GM23338 (cell line): ENCODE results near the gene RP2. TPM values are rescaled to one million over a fixed set of nuclear protein-coding genes. Genes with fewer than 3 reads are reported as not detected.

Experiments
- ATAC-seq: fragments of 200-7000 bp; cut with Tn5 transposase; 3 replicates; pipeline ENCODE4 v1.9.1; 2020
- DNase-seq: peaks from one replicate; pipeline ENCODE4 v3.0.0-alpha.2; 2015; ENCODE audit warnings: low spot score
- H2AFZ ChIP-seq: fragments of 200-600 bp; sonication (generic); 2 replicates; pipeline ENCODE4 v1.8.0; 2016; ENCODE audit warnings: antibody characterized with exemption, mild to moderate bottlenecking, moderate library complexity
- H3F3A ChIP-seq: fragments of 200-600 bp; sonication (generic); replicated peaks from 2 replicates; pipeline ENCODE4 v1.8.0; 2017; ENCODE audit warnings: antibody characterized with exemption, mixed run types, low read depth
- H3K27ac ChIP-seq: fragments of 200-600 bp; sonication (generic); 2 replicates; pipeline ENCODE4 v1.6.1; 2016; ENCODE audit warnings: low read depth
- H3K27me3 ChIP-seq: fragments of 200-600 bp; sonication (generic); 2 replicates; pipeline ENCODE4 v1.8.0; 2016; ENCODE audit warnings: mild to moderate bottlenecking, mixed run types, moderate library complexity; ENCODE audit not compliant: insufficient read depth
- H3K36me3 ChIP-seq: fragments of 200-600 bp; sonication (generic); 2 replicates; pipeline ENCODE4 v1.8.0; 2016; ENCODE audit warnings: mild to moderate bottlenecking; ENCODE audit not compliant: insufficient read depth
- H3K4me1 ChIP-seq: fragments of 200-600 bp; sonication (generic); 2 replicates; pipeline ENCODE4 v1.8.0; 2016; ENCODE audit warnings: mild to moderate bottlenecking, moderate library complexity; ENCODE audit not compliant: insufficient read depth
- H3K4me2 ChIP-seq: fragments of 200-600 bp; sonication (generic); 2 replicates; pipeline ENCODE4 v1.7.1; 2017; ENCODE audit warnings: mixed run types
- H3K4me3 ChIP-seq: fragments of 200-600 bp; sonication (generic); 2 replicates; pipeline ENCODE4 v1.6.1; 2016; ENCODE audit warnings: mixed run types
- H3K79me2 ChIP-seq: fragments of 200-600 bp; sonication (generic); replicated peaks from 2 replicates; pipeline ENCODE4 v1.8.0; 2017; ENCODE audit warnings: mild to moderate bottlenecking; ENCODE audit not compliant: insufficient read depth
- H3K9me2 ChIP-seq: fragments of 200-600 bp; sonication (generic); 2 replicates; pipeline ENCODE4 v1.8.0; 2017; ENCODE audit not compliant: insufficient read depth
- H4K20me1 ChIP-seq: fragments of 200-600 bp; sonication (generic); replicated peaks from 2 replicates; pipeline ENCODE4 v1.8.0; 2017; ENCODE audit warnings: mild to moderate bottlenecking; ENCODE audit not compliant: insufficient read depth
- H3K27ac Mint-ChIP-seq: 2 replicates; pipeline ENCODE4 v1.8.0; 2020; ENCODE audit warnings: inconsistent platforms, mild to moderate bottlenecking, moderate library complexity, mixed read lengths
- H3K27me3 Mint-ChIP-seq: 3 replicates; pipeline ENCODE4 v1.8.0; 2022; ENCODE audit warnings: low read depth, mild to moderate bottlenecking, moderate library complexity, mixed read lengths, inconsistent platforms; ENCODE audit not compliant: insufficient read depth, poor library complexity
- H3K36me3 Mint-ChIP-seq: 3 replicates; pipeline ENCODE4 v1.8.0; 2021; ENCODE audit warnings: low read depth, mild to moderate bottlenecking, inconsistent platforms, moderate library complexity, mixed read lengths
- H3K4me1 Mint-ChIP-seq: 3 replicates; pipeline ENCODE4 v1.8.0; 2020; ENCODE audit warnings: mild to moderate bottlenecking, inconsistent platforms, mixed read lengths
- H3K4me3 Mint-ChIP-seq: 3 replicates; pipeline ENCODE4 v1.8.0; 2021; ENCODE audit warnings: moderate library complexity, mild to moderate bottlenecking, inconsistent platforms, mixed read lengths
- H3K9me3 Mint-ChIP-seq: 3 replicates; pipeline ENCODE4 v1.8.0; 2020; ENCODE audit warnings: moderate library complexity, mild to moderate bottlenecking, inconsistent platforms, mixed read lengths
- CREB1 ChIP-seq: fragments of 250-450 bp; sonication (Bioruptor Pico); IDR thresholded peaks from 2 replicates; pipeline ENCODE4 v1.5.0; 2020; ENCODE audit warnings: low read depth, mild to moderate bottlenecking, moderate library complexity
- ETS1 ChIP-seq: IDR thresholded peaks from 2 replicates; pipeline ENCODE4 v1.6.1; 2016; ENCODE audit warnings: antibody characterized with exemption
- EZH2phosphoT487 ChIP-seq: fragments of 200-600 bp; sonication (generic); IDR thresholded peaks from one replicate; pipeline ENCODE4 v1.8.1; 2018; ENCODE audit warnings: antibody characterized with exemption; ENCODE audit not compliant: unreplicated experiment
- NANOG ChIP-seq: IDR thresholded peaks from 2 replicates; pipeline ENCODE4 v1.6.1; 2016; ENCODE audit warnings: antibody characterized with exemption, borderline replicate concordance
- STAT1 ChIP-seq: IDR thresholded peaks from one replicate; pipeline ENCODE4 v1.6.1; 2016; ENCODE audit warnings: antibody characterized with exemption; ENCODE audit not compliant: unreplicated experiment
- ZNF114 ChIP-seq: fragments of 250-450 bp; sonication (Bioruptor Pico); IDR thresholded peaks from 2 replicates; pipeline ENCODE4 v1.5.0; 2020; ENCODE audit warnings: mild to moderate bottlenecking, moderate library complexity
- polyA plus RNA-seq: library from polyadenylated mRNA; unstranded; fragments of >200 nt; fragmentation: Nextera tagmentation; extraction: Ambion mirVana; gene quantifications from 2 replicates; pipeline ENCODE4 v1.2.1, GENCODE V29; 2016
- total RNA-seq: library from RNA; depleted of rRNA; stranded (reverse); fragments of >200 nt; shearing (Covaris generic); gene quantifications from 2 replicates; pipeline ENCODE4 v1.2.3, GENCODE V29; 2014
- TF ChIP-seq, protein P1 (sequence below): fragments of 250-450 bp; sonication (Bioruptor Pico); IDR thresholded peaks from 2 replicates; pipeline ENCODE4 v1.5.0; 2020; ENCODE audit warnings: mild to moderate bottlenecking, moderate library complexity
- TF ChIP-seq, protein P2 (sequence below), 2 experiments: fragments of 200-600 bp in 1 of 2; sonication (generic) in 1 of 2; conservative IDR thresholded peaks; 2 replicates each; pipeline versions ENCODE4 v1.5.1 to v1.6.1; 2016 to 2017; ENCODE audit warnings: antibody characterized with exemption in 2 of 2, low read depth in 2 of 2, mild to moderate bottlenecking in 2 of 2, moderate library complexity in 1 of 2

RP2 gene
- total and polyA plus RNA-seq, 2 experiments from 2014 or later: 4.5 to 12.1 TPM

DNA sequence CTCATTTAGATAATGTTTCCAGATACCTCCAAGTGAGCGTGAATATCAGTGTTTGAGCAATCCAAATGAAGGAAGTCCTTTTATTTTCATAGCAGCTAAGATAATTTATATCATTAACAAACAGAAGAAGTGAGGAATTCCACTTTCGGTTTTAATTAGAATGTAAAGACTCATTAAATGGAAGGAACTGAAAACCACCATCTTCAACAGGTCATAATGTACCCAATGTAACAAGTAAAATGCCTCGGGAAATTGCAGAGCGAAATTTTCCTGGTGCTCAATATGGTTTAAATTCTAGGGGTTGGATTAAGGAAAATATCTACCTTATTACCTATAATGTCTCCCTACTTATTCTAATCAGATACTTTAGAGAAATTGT lies 44.0 kb upstream of the RP2 start (continued):
- TF ChIP-seq, protein P1, sequence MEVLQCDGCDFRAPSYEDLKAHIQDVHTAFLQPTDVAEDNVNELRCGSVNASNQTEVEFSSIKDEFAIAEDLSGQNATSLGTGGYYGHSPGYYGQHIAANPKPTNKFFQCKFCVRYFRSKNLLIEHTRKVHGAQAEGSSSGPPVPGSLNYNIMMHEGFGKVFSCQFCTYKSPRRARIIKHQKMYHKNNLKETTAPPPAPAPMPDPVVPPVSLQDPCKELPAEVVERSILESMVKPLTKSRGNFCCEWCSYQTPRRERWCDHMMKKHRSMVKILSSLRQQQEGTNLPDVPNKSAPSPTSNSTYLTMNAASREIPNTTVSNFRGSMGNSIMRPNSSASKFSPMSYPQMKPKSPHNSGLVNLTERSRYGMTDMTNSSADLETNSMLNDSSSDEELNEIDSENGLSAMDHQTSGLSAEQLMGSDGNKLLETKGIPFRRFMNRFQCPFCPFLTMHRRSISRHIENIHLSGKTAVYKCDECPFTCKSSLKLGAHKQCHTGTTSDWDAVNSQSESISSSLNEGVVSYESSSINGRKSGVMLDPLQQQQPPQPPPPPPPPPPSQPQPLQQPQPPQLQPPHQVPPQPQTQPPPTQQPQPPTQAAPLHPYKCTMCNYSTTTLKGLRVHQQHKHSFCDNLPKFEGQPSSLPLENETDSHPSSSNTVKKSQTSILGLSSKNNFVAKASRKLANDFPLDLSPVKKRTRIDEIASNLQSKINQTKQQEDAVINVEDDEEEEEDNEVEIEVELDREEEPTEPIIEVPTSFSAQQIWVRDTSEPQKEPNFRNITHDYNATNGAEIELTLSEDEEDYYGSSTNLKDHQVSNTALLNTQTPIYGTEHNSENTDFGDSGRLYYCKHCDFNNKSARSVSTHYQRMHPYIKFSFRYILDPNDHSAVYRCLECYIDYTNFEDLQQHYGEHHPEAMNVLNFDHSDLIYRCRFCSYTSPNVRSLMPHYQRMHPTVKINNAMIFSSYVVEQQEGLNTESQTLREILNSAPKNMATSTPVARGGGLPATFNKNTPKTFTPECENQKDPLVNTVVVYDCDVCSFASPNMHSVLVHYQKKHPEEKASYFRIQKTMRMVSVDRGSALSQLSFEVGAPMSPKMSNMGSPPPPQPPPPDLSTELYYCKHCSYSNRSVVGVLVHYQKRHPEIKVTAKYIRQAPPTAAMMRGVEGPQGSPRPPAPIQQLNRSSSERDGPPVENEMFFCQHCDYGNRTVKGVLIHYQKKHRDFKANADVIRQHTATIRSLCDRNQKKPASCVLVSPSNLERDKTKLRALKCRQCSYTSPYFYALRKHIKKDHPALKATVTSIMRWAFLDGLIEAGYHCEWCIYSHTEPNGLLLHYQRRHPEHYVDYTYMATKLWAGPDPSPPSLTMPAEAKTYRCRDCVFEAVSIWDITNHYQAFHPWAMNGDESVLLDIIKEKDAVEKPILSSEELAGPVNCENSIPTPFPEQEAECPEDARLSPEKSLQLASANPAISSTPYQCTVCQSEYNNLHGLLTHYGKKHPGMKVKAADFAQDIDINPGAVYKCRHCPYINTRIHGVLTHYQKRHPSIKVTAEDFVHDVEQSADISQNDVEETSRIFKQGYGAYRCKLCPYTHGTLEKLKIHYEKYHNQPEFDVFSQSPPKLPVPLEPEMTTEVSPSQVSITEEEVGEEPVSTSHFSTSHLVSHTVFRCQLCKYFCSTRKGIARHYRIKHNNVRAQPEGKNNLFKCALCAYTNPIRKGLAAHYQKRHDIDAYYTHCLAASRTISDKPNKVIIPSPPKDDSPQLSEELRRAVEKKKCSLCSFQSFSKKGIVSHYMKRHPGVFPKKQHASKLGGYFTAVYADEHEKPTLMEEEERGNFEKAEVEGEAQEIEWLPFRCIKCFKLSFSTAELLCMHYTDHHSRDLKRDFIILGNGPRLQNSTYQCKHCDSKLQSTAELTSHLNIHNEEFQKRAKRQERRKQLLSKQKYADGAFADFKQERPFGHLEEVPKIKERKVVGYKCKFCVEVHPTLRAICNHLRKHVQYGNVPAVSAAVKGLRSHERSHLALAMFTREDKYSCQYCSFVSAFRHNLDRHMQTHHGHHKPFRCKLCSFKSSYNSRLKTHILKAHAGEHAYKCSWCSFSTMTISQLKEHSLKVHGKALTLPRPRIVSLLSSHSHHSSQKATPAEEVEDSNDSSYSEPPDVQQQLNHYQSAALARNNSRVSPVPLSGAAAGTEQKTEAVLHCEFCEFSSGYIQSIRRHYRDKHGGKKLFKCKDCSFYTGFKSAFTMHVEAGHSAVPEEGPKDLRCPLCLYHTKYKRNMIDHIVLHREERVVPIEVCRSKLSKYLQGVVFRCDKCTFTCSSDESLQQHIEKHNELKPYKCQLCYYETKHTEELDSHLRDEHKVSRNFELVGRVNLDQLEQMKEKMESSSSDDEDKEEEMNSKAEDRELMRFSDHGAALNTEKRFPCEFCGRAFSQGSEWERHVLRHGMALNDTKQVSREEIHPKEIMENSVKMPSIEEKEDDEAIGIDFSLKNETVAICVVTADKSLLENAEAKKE: no peak
- no peak for TF ChIP-seq ETS1
- no peak for TF ChIP-seq ZNF114 (CRISPR knock-in tag)
- TF ChIP-seq STAT1: no peak
- no peak for TF ChIP-seq NANOG

DNA sequence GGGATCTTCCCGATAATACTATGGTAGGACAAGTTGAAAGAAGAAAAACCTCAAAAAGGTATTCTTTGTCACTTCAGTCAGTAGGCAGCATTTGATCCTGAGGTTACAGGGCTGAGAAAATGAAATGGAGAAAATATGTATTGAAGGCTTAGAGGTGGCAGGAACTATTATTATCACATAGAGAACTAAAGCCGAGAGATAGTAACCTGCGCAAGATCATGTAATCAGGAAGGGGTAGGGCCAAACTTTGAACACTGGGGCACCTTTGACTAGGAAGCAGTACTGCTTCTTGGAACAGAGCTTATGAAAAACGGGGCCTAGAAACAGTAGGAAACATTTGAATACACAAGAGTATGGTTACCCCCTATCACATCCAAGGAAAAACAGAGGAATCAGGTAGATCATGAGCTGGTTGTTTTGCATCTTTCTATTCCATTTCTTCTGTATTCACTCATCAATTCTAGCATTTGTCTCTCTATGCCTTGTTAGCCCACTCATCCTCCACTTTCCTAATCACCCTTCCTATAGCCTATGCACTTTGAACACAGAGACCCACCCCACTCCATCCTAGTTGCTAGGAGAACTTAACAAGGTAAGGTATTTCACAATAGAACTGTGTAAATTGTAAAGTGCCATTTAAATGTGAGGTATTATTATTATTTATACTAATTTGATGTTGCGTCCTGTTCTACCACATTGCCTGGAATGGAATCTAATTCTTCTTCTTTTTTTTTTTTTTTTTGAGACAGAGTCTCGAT lies 43.3 kb upstream of the RP2 start:
- Histone ChIP-seq H3K4me2 (no peak overlapping the region), H3K9me2 (no peaks in the 10 kb centered on the region), H3K27ac (no peak overlapping the region), H3K4me1 (peaks cover 7% of the 10 kb centered on the region; the same call in 1 of the 2 replicates), H3K36me3 (no peaks in the 10 kb centered on the region), H3K27me3 (no peaks in the 10 kb centered on the region), H3K4me3 (no peak overlapping the region), H4K20me1 (no peaks in the 10 kb centered on the region), H3K79me2 (no peaks in the 10 kb centered on the region), H3F3A (no peaks in the 10 kb centered on the region), H2AFZ (no peak overlapping the region)
- Mint-ChIP-seq H3K4me1 (peaks cover 11% of the 10 kb centered on the region; the same call in 2 of the 3 replicates), H3K27me3 (no peaks in the 10 kb centered on the region), H3K4me3 (no peak overlapping the region), H3K9me3 (no peaks in the 10 kb centered on the region), H3K36me3 (no peaks in the 10 kb centered on the region), H3K27ac (no peak overlapping the region)
- ATAC-seq: no peak
- no peak for DNase-seq
- TF ChIP-seq EZH2phosphoT487 (no peak), CREB1 (CRISPR knock-in tag) (no peak)
- TF ChIP-seq, protein P2, sequence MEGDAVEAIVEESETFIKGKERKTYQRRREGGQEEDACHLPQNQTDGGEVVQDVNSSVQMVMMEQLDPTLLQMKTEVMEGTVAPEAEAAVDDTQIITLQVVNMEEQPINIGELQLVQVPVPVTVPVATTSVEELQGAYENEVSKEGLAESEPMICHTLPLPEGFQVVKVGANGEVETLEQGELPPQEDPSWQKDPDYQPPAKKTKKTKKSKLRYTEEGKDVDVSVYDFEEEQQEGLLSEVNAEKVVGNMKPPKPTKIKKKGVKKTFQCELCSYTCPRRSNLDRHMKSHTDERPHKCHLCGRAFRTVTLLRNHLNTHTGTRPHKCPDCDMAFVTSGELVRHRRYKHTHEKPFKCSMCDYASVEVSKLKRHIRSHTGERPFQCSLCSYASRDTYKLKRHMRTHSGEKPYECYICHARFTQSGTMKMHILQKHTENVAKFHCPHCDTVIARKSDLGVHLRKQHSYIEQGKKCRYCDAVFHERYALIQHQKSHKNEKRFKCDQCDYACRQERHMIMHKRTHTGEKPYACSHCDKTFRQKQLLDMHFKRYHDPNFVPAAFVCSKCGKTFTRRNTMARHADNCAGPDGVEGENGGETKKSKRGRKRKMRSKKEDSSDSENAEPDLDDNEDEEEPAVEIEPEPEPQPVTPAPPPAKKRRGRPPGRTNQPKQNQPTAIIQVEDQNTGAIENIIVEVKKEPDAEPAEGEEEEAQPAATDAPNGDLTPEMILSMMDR (conservative IDR thresholded peaks at IDR 0.05; ENCODE audit: low read depth in 2 of 2): no peak
